ENCODE measurements around the gene NSD2.
"Not testable (repeated sequence)": the region's sequence is repeated elsewhere in the genome, so short reads cannot be mapped to it uniquely, and the experiment has no call there.

The NSD2 gene

GRCh38 chr4:1842339-1842895, 28.8 kb upstream of the NSD2 start:
- no peak overlapping the region for H3K27ac ChIP-seq
- TF ChIP-seq CTCF (IDR thresholded peaks at IDR 0.05) (no peak), ZFX (IDR thresholded peaks at IDR 0.05; ENCODE audit: borderline replicate concordance) (no peak)

- no peak for TF ChIP-seq CTCF (IDR thresholded peaks at IDR 0.05)
- no peak for TF ChIP-seq ZFX (IDR thresholded peaks at IDR 0.05; ENCODE audit: borderline replicate concordance)
- H3K27ac ChIP-seq, result no peak overlapping the region
Observed at GRCh38 chr4:1842993-1843448, 28.2 kb upstream of the NSD2 start.

GRCh38 chr4:1843852-1844251, 27.3 kb upstream of the NSD2 start:
- no peak overlapping the region for H3K27ac ChIP-seq
- TF ChIP-seq ZFX (IDR thresholded peaks at IDR 0.05; ENCODE audit: borderline replicate concordance) (no peak), CTCF (IDR thresholded peaks at IDR 0.05) (no peak)

GRCh38 chr4:1844618-1845017, 26.6 kb upstream of the NSD2 start:
- H3K27ac ChIP-seq, result not testable (repeated sequence)

- no peak overlapping the region; the same call in 1 of the 2 replicates for H3K27ac ChIP-seq
- TF ChIP-seq CTCF (IDR thresholded peaks at IDR 0.05), result no peak
- TF ChIP-seq ZFX (IDR thresholded peaks at IDR 0.05; ENCODE audit: borderline replicate concordance), result no peak
Observed at GRCh38 chr4:1846580-1846979, 24.6 kb upstream of the NSD2 start.

- no peak overlapping the region for H3K27ac ChIP-seq
Observed at GRCh38 chr4:1850276-1850675, 20.9 kb upstream of the NSD2 start.

GRCh38 chr4:1851160-1851559, 20.0 kb upstream of the NSD2 start:
- TF ChIP-seq ZFX (IDR thresholded peaks at IDR 0.05; ENCODE audit: borderline replicate concordance) (no peak), CTCF (IDR thresholded peaks at IDR 0.05) (no peak)
- no peak overlapping the region for H3K27ac ChIP-seq

More at GRCh38 chr4:1850276-1850675, 20.9 kb upstream of the NSD2 start:
- no peak for TF ChIP-seq ZFX (IDR thresholded peaks at IDR 0.05; ENCODE audit: borderline replicate concordance)
- no peak for TF ChIP-seq CTCF (IDR thresholded peaks at IDR 0.05)
